22Rv1 (cell line): ENCODE measurements around the gene LRRTM4.

ENCODE experiments used
- ZFX ChIP-seq: fragments of 450-650 bp; IDR thresholded peaks from 2 replicates; pipeline ENCODE4 v1.6.1; 2017; ENCODE audit warnings: antibody characterized with exemption, borderline replicate concordance
- TF ChIP-seq, protein P1 (sequence below): fragments of 450-650 bp; IDR thresholded peaks from 2 replicates; pipeline ENCODE4 v1.5.1; 2017; ENCODE audit warnings: mild to moderate bottlenecking

DNA sequence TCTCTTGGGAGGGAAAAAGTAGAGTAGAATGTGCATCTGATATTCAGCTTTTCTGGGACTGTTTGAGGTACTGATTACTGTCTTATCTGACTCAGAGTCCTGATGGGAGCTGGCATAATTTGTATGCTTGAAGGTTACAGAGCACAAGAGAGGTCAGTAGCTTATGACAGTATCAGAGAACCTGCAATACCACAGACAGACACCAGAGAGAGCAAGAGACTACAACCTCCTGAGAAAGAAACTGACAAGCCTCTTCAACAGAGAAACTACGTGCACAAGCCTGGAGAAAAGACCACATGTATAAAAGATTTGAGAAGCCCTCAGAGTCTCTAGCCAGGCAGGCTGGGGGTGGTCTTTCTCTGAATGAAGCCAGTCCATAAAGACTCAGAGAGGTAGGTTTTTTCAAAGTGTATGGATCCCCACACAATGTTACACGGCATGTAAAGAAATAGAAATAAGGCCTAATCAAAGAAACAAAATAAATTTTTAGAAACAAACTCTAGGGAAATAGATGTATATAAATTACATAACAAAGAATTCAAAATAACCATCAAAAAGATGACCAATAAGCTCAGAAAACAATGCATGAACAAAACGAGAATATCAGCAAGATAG, 568.3 kb downstream of the LRRTM4 start:
- TF ChIP-seq, protein P1, sequence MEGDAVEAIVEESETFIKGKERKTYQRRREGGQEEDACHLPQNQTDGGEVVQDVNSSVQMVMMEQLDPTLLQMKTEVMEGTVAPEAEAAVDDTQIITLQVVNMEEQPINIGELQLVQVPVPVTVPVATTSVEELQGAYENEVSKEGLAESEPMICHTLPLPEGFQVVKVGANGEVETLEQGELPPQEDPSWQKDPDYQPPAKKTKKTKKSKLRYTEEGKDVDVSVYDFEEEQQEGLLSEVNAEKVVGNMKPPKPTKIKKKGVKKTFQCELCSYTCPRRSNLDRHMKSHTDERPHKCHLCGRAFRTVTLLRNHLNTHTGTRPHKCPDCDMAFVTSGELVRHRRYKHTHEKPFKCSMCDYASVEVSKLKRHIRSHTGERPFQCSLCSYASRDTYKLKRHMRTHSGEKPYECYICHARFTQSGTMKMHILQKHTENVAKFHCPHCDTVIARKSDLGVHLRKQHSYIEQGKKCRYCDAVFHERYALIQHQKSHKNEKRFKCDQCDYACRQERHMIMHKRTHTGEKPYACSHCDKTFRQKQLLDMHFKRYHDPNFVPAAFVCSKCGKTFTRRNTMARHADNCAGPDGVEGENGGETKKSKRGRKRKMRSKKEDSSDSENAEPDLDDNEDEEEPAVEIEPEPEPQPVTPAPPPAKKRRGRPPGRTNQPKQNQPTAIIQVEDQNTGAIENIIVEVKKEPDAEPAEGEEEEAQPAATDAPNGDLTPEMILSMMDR = peak; percentile 86
- no peak for TF ChIP-seq ZFX
